RCC 7860 (cell line): Measurements from ENCODE around the gene CORO2B.

Experiments used
- DNase-seq: peaks from one replicate; pipeline ENCODE4 v3.0.0-alpha.2; 2015; ENCODE audit warnings: low spot score
- FAIRE-seq: peaks from 2 replicates; lab custom pipeline; 2012; peaks lifted over from hg19 to GRCh38; lab: Jason Lieb, UNC

Gene CORO2B

DNA sequence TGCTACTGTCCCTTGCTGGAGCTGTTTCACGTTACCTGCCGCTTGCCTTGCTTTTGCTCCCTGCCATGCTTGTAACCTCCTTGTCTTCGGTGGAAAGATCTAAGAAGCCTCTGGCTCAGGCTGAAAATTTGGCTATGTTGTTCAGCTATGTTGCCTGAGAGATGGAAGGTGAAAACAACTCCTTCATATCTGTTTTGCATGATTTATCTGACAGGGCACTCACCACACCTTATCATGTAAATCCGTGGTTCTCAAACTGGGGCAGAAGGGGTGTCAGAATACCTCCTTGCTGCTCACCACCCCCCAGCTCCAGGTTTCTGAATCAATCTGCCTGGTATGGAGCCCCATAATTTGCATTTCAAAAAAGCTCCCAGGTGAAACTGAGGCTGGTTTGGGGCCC, 6.5 kb upstream of the CORO2B start:
- FAIRE-seq (no peak), DNase-seq (no peak)

DNA sequence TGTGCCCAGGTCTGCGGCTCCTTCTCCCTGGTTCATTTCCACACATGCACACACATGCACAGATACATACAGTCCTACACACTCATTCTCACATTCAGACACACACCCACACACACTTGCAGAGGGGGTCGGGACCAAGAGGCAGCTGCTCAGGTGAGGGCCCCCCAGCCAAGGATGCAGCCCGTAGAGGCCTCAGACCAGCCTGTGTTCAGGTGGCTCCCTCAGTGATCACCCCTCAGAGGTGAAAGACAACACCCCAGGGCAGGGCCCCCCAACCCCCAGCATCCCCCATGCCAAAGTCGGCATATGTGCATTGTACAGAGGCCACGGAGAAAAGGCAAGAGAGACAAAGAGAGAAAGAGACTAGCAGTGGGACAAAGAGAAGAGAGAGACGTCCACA, 5.9 kb upstream of the CORO2B start:
- FAIRE-seq (no peak), DNase-seq (no peak)

DNA sequence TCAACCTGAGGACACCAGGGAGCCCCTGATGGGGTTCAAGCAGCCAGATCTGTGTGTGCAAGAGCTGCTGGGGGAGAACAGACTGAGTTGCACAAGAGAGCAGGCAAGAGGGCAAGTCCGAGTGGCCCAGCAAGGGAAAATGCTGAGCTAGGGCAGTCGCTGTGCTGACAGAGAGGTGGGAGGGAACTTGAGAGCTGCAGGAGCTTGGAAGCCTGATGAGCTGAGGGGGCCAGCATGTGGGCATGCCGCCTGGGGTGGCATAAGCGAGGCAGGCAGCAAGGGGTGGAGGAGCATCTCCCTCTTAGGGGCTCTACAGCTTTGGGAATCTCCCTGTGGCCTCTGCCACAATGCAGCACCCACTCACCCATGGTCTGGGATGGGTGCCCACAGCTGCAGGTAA, 4.7 kb upstream of the CORO2B start:
- no peak for FAIRE-seq
- DNase-seq: no peak

DNA sequence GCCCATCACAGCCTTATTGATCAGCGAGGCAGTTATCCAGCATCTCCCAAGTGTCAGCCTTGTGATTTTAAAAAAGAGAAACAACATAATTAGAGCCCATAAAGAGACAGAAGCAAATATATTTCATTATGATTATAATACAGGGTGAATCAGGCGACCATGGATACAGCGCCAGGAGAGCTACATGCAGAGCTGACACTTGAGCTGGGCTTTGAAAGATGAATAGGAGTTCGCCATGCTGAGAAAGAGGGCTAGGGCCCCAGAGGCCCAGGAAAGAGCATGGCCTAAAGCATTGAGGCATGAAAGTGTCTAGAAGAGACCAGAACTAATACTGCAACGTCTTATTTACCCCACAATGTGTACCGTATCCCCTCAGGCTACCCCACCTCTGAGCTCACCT, 4.2 kb upstream of the CORO2B start:
- DNase-seq (no peak), FAIRE-seq (no peak)

DNA sequence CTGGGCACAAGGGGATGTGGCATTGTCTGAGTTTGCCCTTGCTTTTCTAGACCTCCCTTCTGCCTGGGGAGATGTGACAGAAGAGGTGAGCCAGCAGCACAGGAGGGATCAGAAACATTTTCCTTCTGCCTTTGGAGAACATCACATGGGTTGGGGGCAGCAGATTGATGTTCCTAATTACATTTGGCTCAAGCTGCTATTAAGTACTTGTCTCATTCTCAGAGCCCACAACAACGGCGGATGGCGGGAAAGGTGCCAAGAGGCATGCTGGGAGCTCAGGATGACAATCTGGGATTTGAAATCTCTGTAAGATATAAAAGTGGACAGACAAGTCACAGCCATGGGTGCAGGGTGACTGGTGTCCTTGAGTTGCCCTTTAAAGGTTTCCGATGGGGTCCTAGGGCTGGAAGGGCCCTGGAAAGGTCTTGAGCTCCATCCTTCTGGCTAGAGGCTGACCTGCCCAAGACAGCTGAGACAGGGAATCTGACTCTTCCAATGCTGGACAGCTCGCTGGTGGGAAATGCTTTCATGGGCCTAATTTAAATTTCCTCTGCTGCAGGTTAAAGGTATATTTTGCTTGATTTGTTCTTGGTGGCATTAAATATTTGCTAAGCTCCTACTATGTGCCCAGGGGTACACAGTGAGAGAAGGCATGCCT, 2.4 kb upstream of the CORO2B start:
- no peak for FAIRE-seq

DNA sequence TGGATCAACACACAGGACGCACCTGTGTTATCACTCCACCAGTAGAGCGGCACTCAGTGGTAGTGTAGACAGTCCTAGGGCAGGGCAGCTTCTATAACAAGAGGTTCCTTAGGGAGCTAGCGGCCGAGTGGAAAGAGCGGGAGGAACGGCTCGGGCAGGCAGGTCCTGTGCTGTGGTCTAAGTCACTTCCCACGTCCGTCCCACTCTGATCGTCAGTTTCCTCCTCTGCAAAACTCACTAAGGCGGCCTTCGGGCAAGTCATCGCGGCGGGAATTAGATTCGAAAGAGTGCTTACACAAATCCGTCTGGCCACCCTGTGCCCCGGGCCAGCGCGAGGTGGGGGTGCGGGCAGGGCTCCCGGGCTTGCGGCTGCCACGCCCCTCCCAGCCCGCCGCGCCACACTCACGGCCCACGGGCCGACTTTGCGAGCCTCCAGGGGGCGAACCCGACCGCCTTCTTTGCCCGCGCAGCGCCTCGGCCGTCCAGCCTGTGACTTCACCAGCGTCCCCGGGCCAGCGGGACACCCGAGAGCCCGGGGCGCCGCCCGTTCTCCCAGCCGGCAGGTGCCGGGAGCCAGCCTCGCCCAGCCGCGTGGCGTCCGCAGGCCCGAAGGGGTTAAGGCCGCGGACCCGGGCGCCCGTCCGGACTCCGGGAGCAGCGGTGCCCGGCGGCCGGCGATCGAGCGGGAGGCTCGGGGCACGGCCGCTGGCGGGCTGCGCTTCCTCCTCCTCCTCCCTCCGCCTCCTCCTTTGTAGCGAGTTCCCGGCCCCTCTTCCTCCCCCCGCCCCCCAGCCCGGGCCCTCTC, 416 bp upstream of the CORO2B start:
- FAIRE-seq: no peak
- DNase-seq: peak; percentile 22

More for the DNA sequence above, 2.4 kb upstream of the CORO2B start:
- no peak for DNase-seq

DNA sequence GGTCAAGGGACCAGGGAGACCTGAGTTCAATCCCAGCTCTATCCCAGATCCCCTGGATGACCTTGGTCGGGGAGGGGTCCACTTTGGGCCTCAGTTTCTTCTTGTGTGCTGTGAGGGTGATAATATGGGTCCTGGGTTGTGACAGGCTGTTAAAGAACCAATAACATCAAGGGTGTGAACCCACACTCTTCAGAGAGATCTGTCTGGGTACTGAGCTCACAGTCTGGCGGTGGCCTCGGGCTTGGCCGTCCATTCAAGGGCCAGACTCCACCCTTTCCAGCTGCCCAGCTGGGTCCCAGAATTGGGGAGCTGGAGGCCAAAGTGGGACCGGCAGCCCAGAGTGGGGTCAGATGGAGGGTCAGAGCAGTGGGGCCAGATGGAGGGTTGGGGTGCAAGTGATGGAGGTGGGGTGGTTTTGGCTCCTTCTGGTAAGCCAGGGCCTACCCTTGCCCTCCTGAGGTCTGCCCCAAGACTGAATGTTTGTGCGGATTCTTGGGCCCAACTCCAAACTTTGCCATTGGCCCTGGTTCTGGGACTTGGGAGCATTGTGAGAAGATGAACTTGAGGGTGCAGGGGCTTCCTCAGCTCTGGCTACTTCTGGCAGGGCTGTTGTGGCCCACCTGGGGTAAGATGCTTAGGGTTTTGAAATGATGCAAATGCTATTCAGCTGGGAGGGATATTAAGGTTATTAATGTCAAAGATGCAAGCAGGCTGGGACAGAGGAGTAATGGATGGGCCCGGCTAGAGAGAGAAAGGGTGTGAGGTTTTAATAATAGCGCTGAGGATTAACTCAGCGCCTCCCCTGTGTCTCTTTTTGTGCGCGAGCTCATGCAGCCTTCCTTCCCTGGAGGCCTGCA, 1.5 kb downstream of the CORO2B start:
- DNase-seq (no peak), FAIRE-seq (no peak)

DNA sequence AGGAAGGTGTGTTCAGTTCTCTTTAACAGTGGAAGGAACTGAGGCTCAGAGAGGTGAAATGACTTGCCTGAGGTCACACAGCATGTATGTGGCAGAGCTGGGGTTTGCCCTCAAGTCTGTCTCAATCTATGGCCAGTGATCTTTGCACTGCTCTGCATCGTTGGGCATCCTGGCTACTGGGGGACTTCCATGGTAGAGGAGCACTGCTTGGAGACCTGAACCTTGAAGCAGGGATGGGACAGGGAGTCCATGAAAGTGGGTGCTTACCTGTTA, 2.0 kb downstream of the CORO2B start:
- FAIRE-seq: no peak

DNA sequence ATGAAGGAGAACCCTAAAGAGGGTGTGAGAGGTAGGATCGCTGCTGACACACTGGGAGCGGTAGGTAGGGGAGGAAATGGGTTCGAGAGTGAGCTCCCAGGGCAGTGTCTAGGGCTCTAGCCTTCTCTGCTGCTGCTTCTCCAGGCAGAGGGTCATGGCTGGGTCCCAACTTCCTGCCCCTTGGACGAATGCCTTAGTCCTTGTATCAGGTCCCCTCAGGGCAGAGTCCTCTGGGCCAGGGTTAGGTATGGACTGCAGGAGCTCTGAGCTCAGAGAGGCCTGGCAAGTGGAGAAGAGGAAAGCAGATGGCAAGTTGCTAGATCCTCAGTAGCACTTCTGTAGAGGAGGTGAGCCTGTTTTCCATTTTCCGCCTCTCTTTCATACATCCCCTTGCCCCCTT, 2.9 kb downstream of the CORO2B start:
- no peak for DNase-seq
- no peak for FAIRE-seq

More for the DNA sequence above, 2.0 kb downstream of the CORO2B start:
- no peak for DNase-seq

DNA sequence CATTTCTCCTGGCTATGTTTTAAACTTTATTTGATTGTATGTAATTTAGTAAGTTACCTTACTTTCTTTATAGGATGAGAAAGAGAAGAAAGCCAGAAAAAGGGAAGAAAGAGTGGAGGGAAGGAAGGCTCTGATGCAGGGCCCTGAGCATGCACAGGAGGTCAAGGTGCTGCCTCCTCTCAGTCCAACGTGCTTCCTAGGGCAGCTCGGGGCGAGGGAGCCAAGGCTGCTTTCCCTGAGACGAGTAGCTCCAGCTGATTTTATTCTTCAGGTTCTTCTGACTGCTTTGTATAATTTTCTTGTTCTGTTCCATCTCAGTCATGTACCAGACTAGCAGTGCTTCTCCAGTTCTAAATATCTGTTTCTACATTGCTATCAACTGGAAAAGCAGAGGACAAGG, 3.4 kb downstream of the CORO2B start:
- DNase-seq (no peak), FAIRE-seq (no peak)

DNA sequence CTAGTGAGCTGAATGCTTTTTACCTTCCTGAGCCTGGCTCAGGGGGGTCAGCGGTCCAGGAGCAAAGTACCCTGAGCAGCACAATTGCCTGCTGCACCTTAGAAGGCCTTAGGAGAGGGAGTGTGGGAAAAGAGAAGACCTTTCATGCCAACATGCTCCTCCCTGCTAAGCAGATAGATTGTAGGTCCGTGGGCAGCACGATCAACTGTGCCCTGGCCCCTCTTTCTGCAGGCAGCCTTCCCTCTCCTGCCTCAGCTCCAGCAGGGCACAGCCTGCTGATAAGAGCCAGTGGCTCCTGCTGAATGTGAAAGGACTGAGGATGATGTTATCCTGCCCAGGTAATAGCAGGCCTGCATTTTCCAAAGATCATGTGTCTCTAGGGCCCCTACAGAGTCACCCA, 4.1 kb downstream of the CORO2B start:
- FAIRE-seq (no peak), DNase-seq (no peak)

DNA sequence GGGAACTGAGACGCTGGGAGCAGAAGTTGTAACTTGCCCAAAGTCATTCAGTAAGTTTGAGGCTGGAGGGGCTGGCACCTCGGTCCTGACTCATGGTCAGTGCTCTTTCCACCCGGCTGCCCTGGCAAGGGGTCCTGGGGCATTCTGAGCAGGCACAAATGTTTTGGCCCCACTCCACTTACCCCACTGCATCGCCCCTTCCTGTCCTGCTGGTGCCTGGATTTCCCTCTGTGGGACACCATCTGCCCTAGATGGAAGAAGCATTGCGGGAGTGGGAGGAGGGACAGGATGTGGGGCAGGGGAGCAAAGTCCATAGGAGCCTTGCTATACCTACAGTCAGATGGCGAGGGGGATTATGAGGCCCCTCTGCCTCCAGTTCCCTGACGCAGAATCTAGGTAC, 4.5 kb downstream of the CORO2B start:
- FAIRE-seq: no peak
- DNase-seq: no peak

DNA sequence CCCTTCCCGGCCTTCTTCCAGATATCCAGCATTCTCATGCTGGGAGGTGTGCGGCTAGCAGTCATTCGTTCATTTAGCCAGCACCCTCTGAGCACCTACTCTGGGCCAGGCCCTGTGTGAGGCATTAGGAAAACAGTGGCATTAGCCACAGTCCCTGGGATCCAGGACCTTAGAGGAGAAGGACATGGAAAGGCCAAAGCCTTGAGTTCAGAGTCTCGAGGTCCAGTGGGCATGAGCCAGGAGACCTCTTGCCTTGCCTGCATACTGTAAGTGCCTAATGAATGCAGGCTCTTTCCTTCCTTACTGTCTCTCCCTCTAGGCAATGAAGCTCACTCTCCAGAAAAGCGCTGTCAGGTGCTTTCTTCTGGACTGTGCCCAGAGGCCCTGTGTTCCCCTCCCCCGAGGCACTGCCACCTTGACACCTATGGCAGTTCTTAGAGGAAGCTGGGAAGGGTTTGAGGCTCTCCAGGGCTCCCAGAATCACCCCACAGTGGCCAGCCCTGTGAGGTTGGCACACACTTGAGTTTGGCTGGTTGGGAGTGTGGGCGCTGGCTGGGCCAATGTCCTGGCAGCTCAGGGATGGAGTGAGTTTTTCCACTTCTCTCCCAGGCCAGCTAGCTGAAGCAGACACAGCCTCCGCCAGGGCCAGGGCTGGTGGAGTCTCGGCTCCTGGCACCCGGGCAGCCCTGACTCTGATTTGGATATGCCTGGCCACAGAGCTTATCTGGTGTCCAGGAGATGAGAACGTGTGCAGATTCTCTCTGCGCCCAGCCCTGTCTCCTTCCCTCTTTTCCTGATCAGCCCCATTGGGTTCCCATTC, 5.4 kb downstream of the CORO2B start:
- FAIRE-seq (no peak), DNase-seq (no peak)

DNA sequence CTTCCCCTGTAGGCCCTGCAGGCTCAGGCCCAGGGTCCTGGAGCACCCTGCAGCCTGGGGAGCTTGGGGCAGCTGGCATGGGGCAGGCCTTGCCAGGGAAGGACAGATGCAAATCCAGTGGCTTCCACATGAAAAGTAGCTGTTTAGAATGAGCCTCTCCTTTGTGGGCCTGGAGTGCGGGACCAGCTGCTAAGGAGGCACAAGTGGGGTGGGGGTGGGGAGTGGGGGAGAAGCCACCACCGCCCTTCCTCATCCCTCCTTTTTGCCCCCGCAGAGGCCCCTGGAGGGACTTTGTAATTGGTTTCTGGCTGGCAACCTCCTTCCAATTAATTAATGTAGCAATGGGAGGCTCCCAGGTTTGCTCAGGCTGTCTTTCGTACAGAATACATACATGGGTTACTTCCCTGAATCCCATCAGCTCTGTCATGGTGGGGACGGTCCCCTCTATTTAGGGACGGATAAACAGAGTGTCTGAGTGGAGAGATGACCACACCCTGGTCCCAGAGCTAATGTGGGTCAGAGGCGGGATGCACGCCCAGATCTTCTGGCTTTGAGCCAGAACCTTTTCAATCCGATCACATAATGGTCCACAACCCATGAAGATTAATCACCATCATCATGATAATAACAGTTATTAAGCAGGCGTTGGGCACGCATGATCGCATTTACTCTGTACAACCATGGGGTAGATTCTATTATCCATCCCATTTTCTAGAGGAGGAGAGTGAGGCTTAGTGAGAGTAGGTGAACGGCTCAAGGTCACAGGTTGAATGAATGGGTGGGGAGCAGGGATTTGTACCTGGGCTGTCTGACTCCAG, 6.2 kb downstream of the CORO2B start:
- FAIRE-seq (no peak), DNase-seq (no peak)

DNA sequence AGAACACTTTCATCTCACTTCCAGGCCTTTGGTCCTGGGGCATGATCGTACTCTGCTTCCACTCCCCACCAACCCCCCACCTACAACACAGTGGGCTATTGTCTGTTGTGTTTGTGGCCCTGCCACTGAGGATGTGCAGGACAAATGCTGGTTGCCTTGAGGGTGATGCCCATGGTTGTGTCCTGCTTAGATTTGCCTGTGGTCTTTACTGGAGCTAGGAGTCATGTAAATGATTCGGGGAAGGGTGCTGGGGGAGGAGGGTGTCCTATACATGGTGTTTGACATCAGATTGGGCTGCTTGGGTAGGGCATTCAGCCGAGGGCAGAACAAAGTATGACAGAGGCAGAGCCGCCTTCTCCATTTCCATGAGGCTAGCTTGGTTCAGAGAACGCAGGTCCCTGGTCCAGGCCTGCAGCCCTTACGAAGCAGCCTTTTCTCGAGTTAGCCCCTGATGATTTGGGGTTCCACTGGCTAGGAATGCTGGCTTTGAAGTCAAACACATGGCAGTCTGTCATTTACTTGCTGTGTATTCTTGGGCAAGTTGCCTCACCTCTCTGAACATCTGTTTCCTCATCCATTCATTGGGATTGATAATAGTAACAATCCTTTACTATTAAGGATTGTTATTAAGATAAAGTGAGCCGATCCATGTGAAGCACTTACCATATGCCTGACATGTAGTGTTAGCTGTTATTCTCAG, 6.9 kb downstream of the CORO2B start:
- DNase-seq (no peak), FAIRE-seq (no peak)

DNA sequence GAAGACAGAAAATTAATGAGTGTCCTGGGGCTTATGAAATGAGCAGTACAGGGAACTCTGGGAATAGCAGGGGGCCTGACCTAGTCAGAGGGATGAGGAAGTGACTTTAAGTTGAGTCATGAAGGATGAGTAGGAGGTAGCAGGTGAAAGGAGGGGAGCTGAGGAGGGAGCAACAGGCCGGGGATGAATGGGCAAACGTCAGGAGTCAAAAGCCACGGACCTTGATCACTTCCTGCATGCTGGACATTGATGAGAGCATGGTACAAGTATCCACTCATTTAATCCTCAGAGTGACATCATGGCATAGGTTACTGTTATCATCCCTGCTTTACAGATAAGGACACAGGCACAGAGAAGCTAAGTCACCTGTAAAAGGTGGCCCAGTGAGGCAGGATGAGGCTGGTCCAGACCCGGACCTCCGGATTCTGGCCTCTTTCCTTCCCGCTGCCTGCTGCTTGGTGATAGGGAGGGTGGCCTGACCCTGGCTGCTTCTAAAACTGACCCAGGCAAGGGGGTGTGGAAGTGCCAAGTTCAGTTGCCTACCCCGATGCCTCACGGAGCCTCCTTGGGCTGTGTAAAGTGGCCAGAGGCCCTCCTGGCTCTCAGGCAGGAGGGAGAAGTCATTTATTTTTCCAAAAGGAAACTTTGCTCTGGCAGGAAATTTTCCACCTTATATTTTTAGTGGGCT, 7.6 kb downstream of the CORO2B start:
- FAIRE-seq (peak; percentile 90), DNase-seq (peak; percentile 94)

DNA sequence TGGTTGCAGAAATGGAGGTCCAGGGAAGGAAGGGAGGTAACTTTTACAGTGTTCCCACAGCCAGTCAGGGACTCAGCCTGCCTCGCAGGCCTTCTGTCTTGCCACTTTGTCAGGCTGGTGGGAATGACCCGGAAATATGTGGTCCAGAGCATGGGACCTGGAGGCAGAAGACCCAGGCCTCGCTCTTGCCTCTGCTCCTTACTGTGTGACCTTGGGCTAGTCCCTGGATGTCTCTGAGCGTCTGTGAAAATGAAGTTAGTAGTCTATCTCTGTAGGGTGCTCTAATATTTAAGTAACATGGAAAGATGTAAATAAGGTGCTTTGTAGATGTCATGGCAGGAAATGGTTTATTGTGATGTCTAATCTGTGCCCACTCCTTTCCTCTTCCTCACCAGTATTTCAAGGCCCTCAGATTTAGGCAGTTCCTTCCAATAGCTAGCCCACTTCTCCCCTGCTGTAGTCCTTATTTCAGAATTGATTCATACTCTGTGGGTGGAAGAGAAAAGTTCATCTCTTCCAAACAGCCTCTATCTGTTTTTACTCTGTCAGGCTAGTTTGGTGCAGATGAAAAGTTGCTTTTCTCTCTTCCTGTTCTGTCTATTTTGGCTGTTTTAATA, 9.1 kb downstream of the CORO2B start:
- DNase-seq (no peak), FAIRE-seq (no peak)

DNA sequence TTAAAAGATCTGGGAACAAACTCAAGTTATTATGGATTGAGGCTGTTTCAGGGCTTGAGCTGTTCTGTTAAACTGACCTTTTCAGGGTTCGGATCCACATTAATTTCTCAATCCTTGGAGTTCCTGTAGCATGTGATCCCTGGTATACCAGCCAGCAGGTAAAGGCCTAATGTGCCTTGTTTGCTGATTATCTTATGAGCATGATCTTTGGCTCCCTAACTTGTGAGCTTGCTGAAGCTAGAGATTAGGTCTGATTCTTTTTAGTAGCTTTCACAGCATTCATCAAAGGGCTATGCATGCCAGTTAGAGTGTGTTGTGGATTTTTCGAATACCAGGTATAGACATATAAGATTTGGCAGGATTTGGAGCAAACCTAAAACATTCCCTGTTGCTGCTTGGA, 10.3 kb downstream of the CORO2B start:
- no peak for FAIRE-seq

More for the DNA sequence above, 10.3 kb downstream of the CORO2B start:
- DNase-seq: no peak
